Measurements from ENCODE around the gene POLR1G.
"Not testable (repeated sequence)": the region's sequence is repeated elsewhere in the genome, so short reads cannot be mapped to it uniquely, and the experiment has no call there.

Gene POLR1G

GRCh38 chr19:45421947-45422498 is 15.6 kb downstream of the POLR1G start:
- peak; percentile 26 to 46 (median 40) for DNase-seq

- no peak for DNase-seq
These were observed 16.7 kb downstream of the POLR1G start for GRCh38 chr19:45423033-45423588.

GRCh38 chr19:45423589-45424190 is 17.2 kb downstream of the POLR1G start, which contains the start of gene ERCC1:
Gene ERCC1 (minus strand): TSS chr19:45423917. CDS start chr19:45423374, 543 bp downstream.
- DNase-seq: peak; percentile 86 to 94 (median 90)

- peak; percentile 93 to 95 (median 93) for DNase-seq
These were observed 18.0 kb downstream of the POLR1G start for GRCh38 chr19:45424191-45425058.

GRCh38 chr19:45428384-45429231 is 22.2 kb downstream of the POLR1G start:
- DNase-seq: peak; percentile 60 to 82 (median 69)

- not testable (repeated sequence) for DNase-seq
These were observed 23.5 kb downstream of the POLR1G start for GRCh38 chr19:45429896-45430295.

GRCh38 chr19:45431008-45431407 is 24.6 kb downstream of the POLR1G start:
- peak in 2 of 3 donors; percentile 46 to 59 for DNase-seq

- DNase-seq: not testable (repeated sequence)
These were observed 26.1 kb downstream of the POLR1G start for GRCh38 chr19:45432543-45432942.

GRCh38 chr19:45437328-45437727 is 30.9 kb downstream of the POLR1G start:
- no peak for DNase-seq

- peak; percentile 48 to 66 (median 62) for DNase-seq
These were observed 32.7 kb downstream of the POLR1G start for GRCh38 chr19:45439190-45439568.

GRCh38 chr19:45439569-45440258 is 33.3 kb downstream of the POLR1G start:
- peak; percentile 78 to 89 (median 86) for DNase-seq

GRCh38 chr19:45440259-45440638 is 33.8 kb downstream of the POLR1G start:
- DNase-seq: no peak

- no peak for DNase-seq
These were observed 34.6 kb downstream of the POLR1G start for GRCh38 chr19:45440873-45441654.

GRCh38 chr19:45442408-45442777 is 35.9 kb downstream of the POLR1G start:
- no peak for DNase-seq

GRCh38 chr19:45442778-45443461 is 36.5 kb downstream of the POLR1G start:
- peak; percentile 95 to 97 (median 95) for DNase-seq

GRCh38 chr19:45443462-45444317 is 37.2 kb downstream of the POLR1G start:
- DNase-seq: peak; percentile 92 to 97 (median 93)

GRCh38 chr19:45444318-45445041 is 38.0 kb downstream of the POLR1G start:
- DNase-seq: peak; percentile 80 to 93 (median 84)

- DNase-seq: no peak
These were observed 38.7 kb downstream of the POLR1G start for GRCh38 chr19:45445139-45445538.

GRCh38 chr19:45446295-45446694 is 39.9 kb downstream of the POLR1G start:
- peak; percentile 49 to 59 (median 50) for DNase-seq

Data from suppressor macrophage treated with lipopolysaccharide for 1 hour (primary cell).